ENCODE data around the gene SLC43A1. TPM values are rescaled to one million over a fixed set of nuclear protein-coding genes. Genes with fewer than 3 reads are reported as not detected.
A peak's percentile ranks its signal among the peaks of the same experiment; 100 is the strongest.

SLC43A1 gene
- total and polyA plus RNA-seq, 4 experiments from 2014 or later = 14.8 to 21.7 (median 18.6) TPM

- Histone ChIP-seq H3K4me1 (ENCODE audit: insufficient read depth, low read length) (peaks cover 23% of the 10 kb centered on the region), H3K9me3 (ENCODE audit: control insufficient read depth in 1 of 2, low read length in 2 of 2) (no peaks in the 10 kb centered on the region), H3K36me3 (ENCODE audit: insufficient read depth, low read length) (peaks cover 7% of the 10 kb centered on the region), H3K27ac (ENCODE audit: low read depth, low read length) (peak overlapping the region; percentile 88), H3K27me3 (ENCODE audit: insufficient read depth, low read length) (no peaks in the 10 kb centered on the region), H3K4me3 (ENCODE audit: low read length in 2 of 2) (peak overlapping the region; percentile 71 to 94)
- Mint-ChIP-seq H3K4me1 (peaks cover 9 to 34% (median 26%) of the 10 kb centered on the region in 4 donors), H3K36me3 (peaks cover 0 to 19% of the 10 kb centered on the region in 2 donors), H3K27me3 (no peaks in the 10 kb centered on the region), H3K4me3 (peak overlapping the region; percentile 88 to 95 (median 90)), H3K27ac (peak overlapping the region; percentile 92 to 96 (median 95)), H3K9me3 (no peaks in the 10 kb centered on the region)
- DNase-seq = no peak
- ChIA-PET POLR2A (ENCODE audit: partially characterized antibody) (interaction anchor here (0.8 to 2.2 kb wide), 11 partner anchors 10 to 211 kb away, joined by 3 to 23 read pairs (median 5); partner anchors contain the start of genes CLP1, SELENOH, SLC43A1 and SSRP1), CTCF (ENCODE audit: partially characterized antibody) (interaction anchor here (1.0 to 25.5 kb wide), 7 partner anchors 14 to 270 kb away, joined by 3 to 848 read pairs (median 13); partner anchors contain the start of genes RTN4RL2, SLC43A1 and UBE2L6)
- intact Hi-C loops (cut with micrococcal nuclease) = loop anchor here (1.0 kb wide), 8 partner anchors 36 to 1048 kb away; partner anchors contain the start of genes CLP1, MED19, SELENOH and SSRP1
These were observed 14.7 kb upstream of the SLC43A1 start for GRCh38 chr11:57530215-57530595.

- peaks cover 9 to 34% (median 26%) of the 10 kb centered on the region in 4 donors for H3K4me1 Mint-ChIP-seq
- POLR2A ChIA-PET (ENCODE audit: partially characterized antibody) = interaction anchor here (2.1 to 2.2 kb wide), 2 partner anchors 14 to 36 kb away, joined by 12 to 23 read pairs; partner anchors contain the start of gene SLC43A1
These were observed 13.5 kb upstream of the SLC43A1 start for GRCh38 chr11:57529012-57529411.

GRCh38 chr11:57527056-57527631 lies 11.6 kb upstream of the SLC43A1 start:
- Mint-ChIP-seq H3K36me3 (peaks cover 0 to 19% of the 10 kb centered on the region in 2 donors), H3K4me3 (peak overlapping the region in 1 of 8 donors; percentile 52), H3K4me1 (peaks cover 9 to 34% (median 26%) of the 10 kb centered on the region in 4 donors), H3K27ac (peak overlapping the region in 5 of 7 donors; percentile 2 to 71 (median 43)), H3K9me3 (peaks cover 0 to 2% (median 0%) of the 10 kb centered on the region in 8 donors), H3K27me3 (no peaks in the 10 kb centered on the region)
- Histone ChIP-seq H3K9me3 (ENCODE audit: control insufficient read depth in 1 of 2, low read length in 2 of 2) (no peaks in the 10 kb centered on the region), H3K4me3 (ENCODE audit: low read length in 2 of 2) (no peak overlapping the region), H3K27me3 (ENCODE audit: insufficient read depth, low read length) (no peaks in the 10 kb centered on the region), H3K27ac (ENCODE audit: low read depth, low read length) (no peak overlapping the region), H3K36me3 (ENCODE audit: insufficient read depth, low read length) (peaks cover 7% of the 10 kb centered on the region), H3K4me1 (ENCODE audit: insufficient read depth, low read length) (peaks cover 23% of the 10 kb centered on the region)
- intact Hi-C loops (cut with micrococcal nuclease) = loop anchor here (1.0 kb wide), 4 partner anchors 13 to 182 kb away; no protein-coding TSS in a partner anchor
- POLR2A ChIA-PET (ENCODE audit: partially characterized antibody) = interaction anchor here (1.1 to 3.1 kb wide), 4 partner anchors 12 to 69 kb away, joined by 5 to 30 read pairs (median 17); partner anchors contain the start of genes RTN4RL2 and SLC43A1
- peak; percentile 59 to 69 (median 65) for DNase-seq
- CTCF ChIA-PET (ENCODE audit: partially characterized antibody) = interaction anchor here (0.7 to 25.5 kb wide), 32 partner anchors 9 to 274 kb away, joined by 3 to 848 read pairs (median 4); partner anchors contain the start of genes MED19, RTN4RL2, SLC43A1 and SMTNL1

More at GRCh38 chr11:57529012-57529411, 13.5 kb upstream of the SLC43A1 start:
- CTCF ChIA-PET (ENCODE audit: partially characterized antibody) = interaction anchor here (0.6 to 25.5 kb wide), 9 partner anchors 13 to 272 kb away, joined by 3 to 848 read pairs (median 19); partner anchors contain the start of genes RTN4RL2, SLC43A1 and UBE2L6
- peaks cover 0 to 19% of the 10 kb centered on the region in 2 donors for H3K36me3 Mint-ChIP-seq
- Histone ChIP-seq H3K36me3 (ENCODE audit: insufficient read depth, low read length) (peaks cover 7% of the 10 kb centered on the region), H3K27me3 (ENCODE audit: insufficient read depth, low read length) (no peaks in the 10 kb centered on the region), H3K27ac (ENCODE audit: low read depth, low read length) (no peak overlapping the region), H3K9me3 (ENCODE audit: control insufficient read depth in 1 of 2, low read length in 2 of 2) (no peaks in the 10 kb centered on the region), H3K4me3 (ENCODE audit: low read length in 2 of 2) (no peak overlapping the region), H3K4me1 (ENCODE audit: insufficient read depth, low read length) (peaks cover 23% of the 10 kb centered on the region)
- no peaks in the 10 kb centered on the region for H3K9me3 Mint-ChIP-seq
- peak overlapping the region in 2 of 7 donors; percentile 72 to 92 for H3K27ac Mint-ChIP-seq
- intact Hi-C loops (cut with micrococcal nuclease) = no loop called here
- DNase-seq = no peak
- no peaks in the 10 kb centered on the region for H3K27me3 Mint-ChIP-seq
- peak overlapping the region in 3 of 8 donors; percentile 3 to 31 (median 18) for H3K4me3 Mint-ChIP-seq

GRCh38 chr11:57523419-57523818 lies 7.9 kb upstream of the SLC43A1 start:
- H3K9me3 ChIP-seq (ENCODE audit: control insufficient read depth in 1 of 2, low read length in 2 of 2) = no peaks in the 10 kb centered on the region
- H3K4me3 ChIP-seq (ENCODE audit: low read length in 2 of 2) = no peak overlapping the region
- H3K4me3 Mint-ChIP-seq = no peak overlapping the region
- peaks cover 0 to 4% of the 10 kb centered on the region in 2 donors for H3K36me3 Mint-ChIP-seq
- ChIA-PET CTCF (ENCODE audit: partially characterized antibody) (interaction anchor here (0.7 to 25.5 kb wide), 3 partner anchors 34 to 278 kb away, joined by 3 to 848 read pairs (median 187); partner anchors contain the start of gene RTN4RL2), POLR2A (ENCODE audit: partially characterized antibody) (no interaction called here)
- intact Hi-C loops (cut with micrococcal nuclease) = no loop called here
- H3K4me1 Mint-ChIP-seq = peaks cover 3 to 8% (median 4%) of the 10 kb centered on the region in 4 donors
- H3K4me1 ChIP-seq (ENCODE audit: insufficient read depth, low read length) = peaks cover 7% of the 10 kb centered on the region
- DNase-seq = no peak
- peaks cover under 1% of the 10 kb centered on the region for H3K36me3 ChIP-seq (ENCODE audit: insufficient read depth, low read length)
- H3K27ac ChIP-seq (ENCODE audit: low read depth, low read length) = no peak overlapping the region
- peak overlapping the region in 1 of 7 donors; percentile 65 for H3K27ac Mint-ChIP-seq
- peaks cover 0 to 2% (median 0%) of the 10 kb centered on the region in 8 donors for H3K9me3 Mint-ChIP-seq
- H3K27me3 ChIP-seq (ENCODE audit: insufficient read depth, low read length) = no peaks in the 10 kb centered on the region
- no peaks in the 10 kb centered on the region for H3K27me3 Mint-ChIP-seq

GRCh38 chr11:57521116-57521515 lies 5.6 kb upstream of the SLC43A1 start:
- no peaks in the 10 kb centered on the region for H3K36me3 Mint-ChIP-seq
- H3K4me3 Mint-ChIP-seq = no peak overlapping the region
- Histone ChIP-seq H3K27ac (ENCODE audit: low read depth, low read length) (no peak overlapping the region), H3K9me3 (ENCODE audit: control insufficient read depth in 1 of 2, low read length in 2 of 2) (no peaks in the 10 kb centered on the region), H3K4me1 (ENCODE audit: insufficient read depth, low read length) (peaks cover 2% of the 10 kb centered on the region), H3K36me3 (ENCODE audit: insufficient read depth, low read length) (no peaks in the 10 kb centered on the region), H3K4me3 (ENCODE audit: low read length in 2 of 2) (no peak overlapping the region), H3K27me3 (ENCODE audit: insufficient read depth, low read length) (no peaks in the 10 kb centered on the region)
- H3K27me3 Mint-ChIP-seq = no peaks in the 10 kb centered on the region
- H3K4me1 Mint-ChIP-seq = peaks cover 2% of the 10 kb centered on the region in 4 donors
- H3K9me3 Mint-ChIP-seq = peaks cover 0 to 2% (median 0%) of the 10 kb centered on the region in 8 donors
- no peak overlapping the region for H3K27ac Mint-ChIP-seq
- intact Hi-C loops (cut with micrococcal nuclease) = no loop called here
- CTCF ChIA-PET (ENCODE audit: partially characterized antibody) = interaction anchor here (1.3 to 25.5 kb wide), 2 partner anchors 32 to 62 kb away, joined by 3 to 848 read pairs; no protein-coding TSS in a partner anchor
- POLR2A ChIA-PET (ENCODE audit: partially characterized antibody) = no interaction called here
- DNase-seq = no peak

- no peaks in the 10 kb centered on the region for H3K36me3 ChIP-seq (ENCODE audit: insufficient read depth, low read length)
- no peaks in the 10 kb centered on the region for H3K9me3 ChIP-seq (ENCODE audit: control insufficient read depth in 1 of 2, low read length in 2 of 2)
- POLR2A ChIA-PET (ENCODE audit: partially characterized antibody) = interaction anchor here (1.3 to 3.7 kb wide), 6 partner anchors 11 to 226 kb away, joined by 6 to 23 read pairs (median 10); partner anchors contain the start of genes SELENOH, TIMM10 and UBE2L6
- Mint-ChIP-seq H3K27me3 (no peaks in the 10 kb centered on the region), H3K36me3 (peaks cover 0 to 8% of the 10 kb centered on the region in 2 donors), H3K4me3 (peak overlapping the region; percentile 90 to 99 (median 96)), H3K27ac (peak overlapping the region in 6 of 7 donors; percentile 64 to 91 (median 86)), H3K9me3 (no peaks in the 10 kb centered on the region), H3K4me1 (peaks cover 17 to 32% (median 26%) of the 10 kb centered on the region in 4 donors)
- DNase-seq = no peak
- CTCF ChIA-PET (ENCODE audit: partially characterized antibody) = interaction anchor here (1.5 to 25.5 kb wide), 6 partner anchors 11 to 170 kb away, joined by 4 to 848 read pairs (median 27); no protein-coding TSS in a partner anchor
- peak overlapping the region; percentile 43 for H3K27ac ChIP-seq (ENCODE audit: low read depth, low read length)
- H3K4me3 ChIP-seq (ENCODE audit: low read length in 2 of 2) = peak overlapping the region; percentile 54 to 84
- intact Hi-C loops (cut with micrococcal nuclease) = no loop called here
- H3K4me1 ChIP-seq (ENCODE audit: insufficient read depth, low read length) = peaks cover 22% of the 10 kb centered on the region
- H3K27me3 ChIP-seq (ENCODE audit: insufficient read depth, low read length) = no peaks in the 10 kb centered on the region
These were observed 550 bp upstream of the SLC43A1 start for GRCh38 chr11:57516061-57516443.
